HEK293T (cell line): ENCODE results near the gene RINL.

Experiments
- CTCF ChIA-PET: fragments of 350-600 bp; formaldehyde crosslinking; extraction: SDS; loops from one replicate; lab custom pipeline; 2021; ENCODE audit warnings: antibody characterized with exemption, inconsistent platforms; lab: Yijun Ruan, JAX
- POLR2A ChIA-PET: fragments of 350-600 bp; formaldehyde crosslinking; extraction: SDS; loops from one replicate; lab custom pipeline; 2020; ENCODE audit warnings: antibody characterized with exemption, inconsistent platforms; lab: Yijun Ruan, JAX
- DNase-seq: peaks from one replicate; pipeline ENCODE4 v3.0.0; 2012; ENCODE audit warnings: mixed read lengths; ENCODE audit errors: extremely low spot score
- ARNT ChIP-seq: fragments of 450-650 bp; IDR thresholded peaks from 2 replicates; pipeline ENCODE4 v1.6.1; 2017; ENCODE audit warnings: mild to moderate bottlenecking
- BHLHE40 ChIP-seq: fragments of 450-650 bp; IDR thresholded peaks from 2 replicates; pipeline ENCODE4 v1.6.1; 2016; ENCODE audit warnings: mild to moderate bottlenecking, moderate library complexity, borderline replicate concordance
- CTBP1 ChIP-seq: fragments of 450-650 bp; IDR thresholded peaks from 2 replicates; pipeline ENCODE4 v1.6.1; 2016; ENCODE audit warnings: borderline replicate concordance
- ELF4 ChIP-seq: fragments of 450-650 bp; IDR thresholded peaks from 2 replicates; pipeline ENCODE4 v1.6.1; 2017; ENCODE audit warnings: antibody characterized with exemption
- FOXA1 ChIP-seq: fragments of 450-650 bp; IDR thresholded peaks from 2 replicates; pipeline ENCODE4 v1.6.1; 2016; ENCODE audit warnings: mild to moderate bottlenecking
- FOXK2 ChIP-seq: fragments of 450-650 bp; IDR thresholded peaks from 2 replicates; pipeline ENCODE4 v1.6.1; 2016; ENCODE audit warnings: mild to moderate bottlenecking
- FOXM1 ChIP-seq: fragments of 450-650 bp; IDR thresholded peaks from 2 replicates; pipeline ENCODE4 v1.6.1; 2017; ENCODE audit warnings: mild to moderate bottlenecking, borderline replicate concordance
- HDGF ChIP-seq: fragments of 450-650 bp; IDR thresholded peaks from 2 replicates; pipeline ENCODE4 v1.6.1; 2017; ENCODE audit warnings: antibody characterized with exemption, borderline replicate concordance
- L3MBTL2 ChIP-seq: fragments of 450-650 bp; conservative IDR thresholded peaks from 2 replicates; pipeline ENCODE4 v1.6.1; 2016; ENCODE audit warnings: mild to moderate bottlenecking
- LEF1 ChIP-seq: fragments of 450-650 bp; IDR thresholded peaks from 2 replicates; pipeline ENCODE4 v1.6.1; 2017; ENCODE audit warnings: mild to moderate bottlenecking, borderline replicate concordance
- NFRKB ChIP-seq: fragments of 450-650 bp; IDR thresholded peaks from 2 replicates; pipeline ENCODE4 v1.6.1; 2016; ENCODE audit warnings: mild to moderate bottlenecking, moderate library complexity
- PKNOX1 ChIP-seq: fragments of 450-650 bp; IDR thresholded peaks from 2 replicates; pipeline ENCODE4 v1.6.1; 2016
- SUZ12 ChIP-seq: fragments of 450-650 bp; IDR thresholded peaks from 2 replicates; pipeline ENCODE4 v1.6.1; 2016; ENCODE audit warnings: mild to moderate bottlenecking
- TARDBP ChIP-seq: fragments of 450-650 bp; IDR thresholded peaks from 2 replicates; pipeline ENCODE4 v1.6.1; 2016
- ZNF384 ChIP-seq: fragments of 450-650 bp; IDR thresholded peaks from 2 replicates; pipeline ENCODE4 v1.6.1; 2016

RINL gene

DNA sequence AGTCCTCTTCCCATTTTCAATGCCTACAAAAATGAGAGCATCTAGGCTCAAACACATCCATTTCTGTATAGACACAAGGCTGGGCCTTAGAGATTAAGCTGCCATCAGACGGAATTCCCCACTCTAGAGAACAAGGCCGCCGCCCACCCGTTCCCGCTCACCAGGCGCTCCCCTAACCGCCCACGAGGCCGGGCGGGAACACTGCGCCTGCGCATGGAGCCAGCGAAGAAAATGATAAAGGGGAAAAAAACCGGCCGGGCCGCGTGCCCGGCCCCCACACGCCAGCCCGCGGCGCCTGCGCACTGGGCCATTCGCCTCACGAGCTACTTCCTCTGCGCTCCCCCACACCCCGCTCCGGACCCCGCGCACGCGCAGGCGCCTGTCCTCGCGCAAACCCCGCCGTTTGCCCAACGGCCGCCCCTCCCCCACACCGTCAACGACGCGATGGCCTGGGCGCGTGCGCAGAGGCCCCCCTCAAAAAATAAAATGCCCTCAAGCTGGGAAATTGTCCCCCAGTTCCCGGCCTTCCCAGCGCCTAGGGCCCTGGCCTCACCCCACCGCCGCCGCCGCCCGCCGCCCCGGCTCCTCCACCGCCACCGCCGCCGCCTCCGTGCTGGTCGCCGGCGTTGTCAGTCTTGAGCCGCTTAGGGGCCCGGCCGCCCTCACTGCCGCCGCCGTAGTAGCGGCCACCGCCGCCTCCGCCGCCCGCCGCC lies 28.8 kb downstream of the RINL start:
- ChIA-PET POLR2A (interaction anchor here (0.5 to 1.8 kb wide), 20 partner anchors 11 to 148 kb away, joined by 3 to 23 read pairs (median 4); partner anchors contain the start of genes ECH1, NFKBIB and SIRT2), CTCF (interaction anchor here (1.1 kb wide), 1 partner anchor 38 kb away, joined by 3 read pairs; no protein-coding TSS in a partner anchor)
- peak; percentile 94 for DNase-seq
- peak; percentile 96 for TF ChIP-seq L3MBTL2
- TF ChIP-seq BHLHE40, result no peak
- no peak for TF ChIP-seq HDGF

- TF ChIP-seq PKNOX1, result no peak
- TF ChIP-seq TARDBP, result no peak
- no peak for TF ChIP-seq HDGF
- TF ChIP-seq ZNF384, result no peak
- no peak for TF ChIP-seq LEF1
- no peak for TF ChIP-seq SUZ12
- no peak for TF ChIP-seq ELF4
- no peak for TF ChIP-seq FOXK2
- no peak for TF ChIP-seq L3MBTL2
- TF ChIP-seq ARNT, result no peak
- no peak for TF ChIP-seq CTBP1
- TF ChIP-seq FOXA1, result no peak
- TF ChIP-seq FOXM1, result no peak
- TF ChIP-seq BHLHE40, result no peak
- no peak for TF ChIP-seq NFRKB
- CTCF ChIA-PET, result interaction anchor here (0.6 to 1.1 kb wide), 2 partner anchors 39 to 1908 kb away, joined by 3 to 6 read pairs; no protein-coding TSS in a partner anchor
- DNase-seq, result no peak
- POLR2A ChIA-PET, result interaction anchor here (0.5 to 1.8 kb wide), 20 partner anchors 10 to 147 kb away, joined by 3 to 23 read pairs (median 4); partner anchors contain the start of genes ECH1, NFKBIB and SIRT2
Measured at GRCh38 chr19:38848299-38849146, 29.6 kb downstream of the RINL start.

DNA sequence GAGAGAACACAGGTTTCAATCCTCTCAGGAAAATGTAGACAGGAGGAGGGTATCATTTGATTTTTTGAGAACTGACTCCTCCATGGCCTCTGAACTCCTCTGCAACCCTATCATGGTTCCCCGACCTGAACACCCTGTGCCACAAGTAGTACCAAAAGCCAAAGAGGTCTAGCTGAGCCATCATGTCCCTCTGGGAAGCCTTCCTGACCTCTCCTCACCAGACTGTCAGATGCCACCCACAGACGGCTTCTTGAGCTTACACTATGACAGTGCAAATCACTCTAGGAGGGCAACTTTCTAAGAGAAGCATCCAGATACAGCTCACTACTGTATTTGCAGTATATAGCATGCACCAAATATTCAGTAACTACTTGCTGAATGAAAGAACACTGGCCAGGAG lies 32.0 kb downstream of the RINL start:
- DNase-seq, result no peak
- CTCF ChIA-PET, result no interaction called here
- POLR2A ChIA-PET, result interaction anchor here (1.1 kb wide), 1 partner anchor 10 kb away, joined by 3 read pairs; no protein-coding TSS in a partner anchor
- TF ChIP-seq CTBP1, result no peak
- TF ChIP-seq BHLHE40, result no peak
- no peak for TF ChIP-seq FOXM1
- TF ChIP-seq ELF4, result no peak
- no peak for TF ChIP-seq LEF1
- no peak for TF ChIP-seq NFRKB
- no peak for TF ChIP-seq SUZ12
- TF ChIP-seq L3MBTL2, result no peak
- TF ChIP-seq HDGF, result no peak
- no peak for TF ChIP-seq ZNF384
- TF ChIP-seq TARDBP, result no peak

- no peak for TF ChIP-seq L3MBTL2
- no peak for TF ChIP-seq SUZ12
- TF ChIP-seq PKNOX1, result no peak
- TF ChIP-seq NFRKB, result no peak
- TF ChIP-seq CTBP1, result no peak
- TF ChIP-seq TARDBP, result no peak
- no peak for TF ChIP-seq BHLHE40
- TF ChIP-seq HDGF, result no peak
- TF ChIP-seq LEF1, result no peak
- TF ChIP-seq FOXA1, result no peak
- DNase-seq, result no peak
- POLR2A ChIA-PET, result no interaction called here
- CTCF ChIA-PET, result no interaction called here
Measured at GRCh38 chr19:38845374-38846024, 32.6 kb downstream of the RINL start.

- TF ChIP-seq NFRKB (no peak), L3MBTL2 (no peak), CTBP1 (no peak), FOXK2 (no peak), HDGF (no peak), TARDBP (no peak), FOXA1 (no peak), ZNF384 (no peak), ARNT (no peak), PKNOX1 (no peak), BHLHE40 (no peak)
- ChIA-PET POLR2A (interaction anchor here (0.8 kb wide), 1 partner anchor 9 kb away, joined by 3 read pairs; no protein-coding TSS in a partner anchor), CTCF (interaction anchor here (0.9 kb wide), 1 partner anchor 210 kb away, joined by 3 read pairs; no protein-coding TSS in a partner anchor)
- no peak for DNase-seq
Measured at GRCh38 chr19:38844093-38844686, 33.9 kb downstream of the RINL start.
